Measurements from ENCODE around the gene ARTN.

The ARTN gene

DNA sequence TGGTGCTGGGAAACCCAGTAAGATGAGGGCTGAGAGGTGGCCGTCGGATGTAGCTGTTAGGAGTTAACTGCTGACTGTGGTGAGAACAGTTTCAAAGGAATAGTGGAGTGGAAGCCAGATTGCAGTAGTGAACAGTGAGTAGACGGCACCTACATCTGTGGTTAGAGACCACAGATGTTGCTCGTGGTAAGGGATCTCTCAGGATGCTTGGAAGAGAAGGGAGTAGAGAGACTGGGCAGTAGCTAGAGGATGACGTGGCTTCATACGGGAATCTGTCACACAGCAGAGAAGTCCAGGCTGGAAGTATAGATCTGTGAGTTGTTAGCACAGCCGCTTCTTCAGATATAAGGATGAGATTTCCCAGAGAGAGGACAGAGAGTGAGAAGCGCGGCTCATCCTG lies 7.8 kb upstream of the ARTN start:
- H3K27ac ChIP-seq = no peak overlapping the region
- TF ChIP-seq ZFX (IDR thresholded peaks at IDR 0.05) = no peak

DNA sequence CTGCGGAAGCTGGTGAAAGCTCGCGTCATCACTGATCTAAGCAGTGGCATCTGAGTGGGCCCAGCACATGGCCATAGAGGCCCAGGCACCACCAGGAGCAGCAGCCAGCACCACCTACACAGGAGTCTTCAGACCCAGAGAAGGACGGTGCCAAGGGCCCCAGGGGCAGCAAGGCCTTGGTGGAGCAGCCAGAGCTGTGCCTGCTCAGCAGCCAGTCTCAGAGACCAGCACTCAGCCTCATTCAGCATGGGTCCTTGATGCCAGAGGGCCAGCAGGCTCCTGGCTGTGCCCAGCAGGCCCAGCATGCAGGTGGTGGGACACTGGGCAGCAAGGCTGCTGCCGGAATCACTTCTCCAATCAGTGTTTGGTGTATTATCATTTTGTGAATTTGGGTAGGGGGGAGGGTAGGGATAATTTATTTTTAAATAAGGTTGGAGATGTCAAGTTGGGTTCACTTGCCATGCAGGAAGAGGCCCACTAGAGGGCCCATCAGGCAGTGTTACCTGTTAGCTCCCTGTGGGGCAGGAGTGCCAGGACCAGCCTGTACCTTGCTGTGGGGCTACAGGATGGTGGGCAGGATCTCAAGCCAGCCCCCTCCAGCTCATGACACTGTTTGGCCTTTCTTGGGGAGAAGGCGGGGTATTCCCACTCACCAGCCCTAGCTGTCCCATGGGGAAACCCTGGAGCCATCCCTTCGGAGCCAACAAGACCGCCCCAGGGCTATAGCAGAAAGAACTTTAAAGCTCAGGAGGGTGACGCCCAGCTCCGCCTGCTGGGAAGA lies 3.2 kb upstream of the ARTN start:
- no peak overlapping the region for H3K27ac ChIP-seq
- TF ChIP-seq, protein P1, sequence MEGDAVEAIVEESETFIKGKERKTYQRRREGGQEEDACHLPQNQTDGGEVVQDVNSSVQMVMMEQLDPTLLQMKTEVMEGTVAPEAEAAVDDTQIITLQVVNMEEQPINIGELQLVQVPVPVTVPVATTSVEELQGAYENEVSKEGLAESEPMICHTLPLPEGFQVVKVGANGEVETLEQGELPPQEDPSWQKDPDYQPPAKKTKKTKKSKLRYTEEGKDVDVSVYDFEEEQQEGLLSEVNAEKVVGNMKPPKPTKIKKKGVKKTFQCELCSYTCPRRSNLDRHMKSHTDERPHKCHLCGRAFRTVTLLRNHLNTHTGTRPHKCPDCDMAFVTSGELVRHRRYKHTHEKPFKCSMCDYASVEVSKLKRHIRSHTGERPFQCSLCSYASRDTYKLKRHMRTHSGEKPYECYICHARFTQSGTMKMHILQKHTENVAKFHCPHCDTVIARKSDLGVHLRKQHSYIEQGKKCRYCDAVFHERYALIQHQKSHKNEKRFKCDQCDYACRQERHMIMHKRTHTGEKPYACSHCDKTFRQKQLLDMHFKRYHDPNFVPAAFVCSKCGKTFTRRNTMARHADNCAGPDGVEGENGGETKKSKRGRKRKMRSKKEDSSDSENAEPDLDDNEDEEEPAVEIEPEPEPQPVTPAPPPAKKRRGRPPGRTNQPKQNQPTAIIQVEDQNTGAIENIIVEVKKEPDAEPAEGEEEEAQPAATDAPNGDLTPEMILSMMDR (conservative IDR thresholded peaks at IDR 0.05) = peak; percentile 77
- no peak for TF ChIP-seq ZFX (IDR thresholded peaks at IDR 0.05)

DNA sequence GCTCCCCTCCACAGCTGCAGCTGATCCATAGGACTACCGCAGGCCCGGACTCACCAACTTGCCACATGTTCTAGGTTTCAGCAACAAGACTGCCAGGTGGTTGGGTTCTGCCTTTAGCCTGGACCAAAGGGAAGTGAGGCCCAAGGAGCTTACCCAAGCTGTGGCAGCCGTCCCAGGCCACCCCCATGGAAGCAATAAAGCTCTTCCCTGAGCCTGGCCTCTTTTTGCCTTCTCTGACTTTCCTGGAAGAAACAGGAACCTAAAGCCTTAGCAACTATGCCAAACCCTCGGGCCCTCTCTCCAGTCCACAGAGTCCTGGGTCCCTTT lies 2.7 kb upstream of the ARTN start:
- TF ChIP-seq, protein P1 (conservative IDR thresholded peaks at IDR 0.05) = no peak
- no peak for TF ChIP-seq ZFX (IDR thresholded peaks at IDR 0.05)
- no peak overlapping the region for H3K27ac ChIP-seq

DNA sequence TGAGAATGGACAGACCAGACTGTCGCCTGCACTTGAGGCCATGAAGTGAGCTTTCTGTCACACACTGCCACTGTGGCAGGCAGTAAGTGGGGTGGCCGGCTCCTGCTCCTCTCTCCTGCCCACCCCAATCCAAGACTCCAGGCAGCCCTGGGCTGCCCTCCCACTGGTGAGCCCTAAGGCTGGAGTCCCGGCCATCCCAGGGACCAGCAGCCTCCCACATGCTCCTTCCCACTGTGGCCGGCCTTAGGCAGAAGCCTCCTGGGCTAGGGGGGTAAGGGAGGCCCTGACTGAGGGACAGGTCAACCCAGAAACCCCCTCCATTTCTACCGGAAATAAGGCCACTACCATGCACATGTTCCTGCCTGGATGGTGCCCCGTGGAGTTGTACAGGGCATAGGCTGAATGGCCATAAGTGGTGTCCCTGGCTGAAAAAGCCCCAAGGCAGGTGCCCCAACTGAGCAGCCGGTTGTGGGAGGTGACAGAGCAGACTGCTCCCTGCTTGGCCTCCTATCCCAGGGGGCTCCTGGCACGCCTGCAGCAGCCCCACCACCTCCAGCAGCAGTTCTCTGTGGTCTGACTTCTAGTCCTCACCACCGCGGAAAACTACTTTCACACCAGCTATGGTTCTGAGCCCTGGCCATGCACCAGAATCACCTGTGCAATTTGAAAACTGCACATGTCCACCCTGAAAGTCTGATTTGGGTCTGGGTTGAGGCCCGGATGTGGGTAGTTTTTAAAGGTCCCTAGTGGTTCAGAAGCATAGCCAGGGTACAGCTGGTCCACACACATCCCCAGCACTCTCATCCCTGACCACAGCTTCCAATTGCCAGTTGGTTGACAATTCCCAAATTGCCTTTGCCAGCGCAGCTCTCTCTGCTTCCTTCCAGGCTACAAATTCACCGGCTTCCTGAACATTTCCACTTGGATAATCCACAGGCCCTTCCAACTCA lies 1.6 kb upstream of the ARTN start:
- H3K27ac ChIP-seq = no peak overlapping the region

DNA sequence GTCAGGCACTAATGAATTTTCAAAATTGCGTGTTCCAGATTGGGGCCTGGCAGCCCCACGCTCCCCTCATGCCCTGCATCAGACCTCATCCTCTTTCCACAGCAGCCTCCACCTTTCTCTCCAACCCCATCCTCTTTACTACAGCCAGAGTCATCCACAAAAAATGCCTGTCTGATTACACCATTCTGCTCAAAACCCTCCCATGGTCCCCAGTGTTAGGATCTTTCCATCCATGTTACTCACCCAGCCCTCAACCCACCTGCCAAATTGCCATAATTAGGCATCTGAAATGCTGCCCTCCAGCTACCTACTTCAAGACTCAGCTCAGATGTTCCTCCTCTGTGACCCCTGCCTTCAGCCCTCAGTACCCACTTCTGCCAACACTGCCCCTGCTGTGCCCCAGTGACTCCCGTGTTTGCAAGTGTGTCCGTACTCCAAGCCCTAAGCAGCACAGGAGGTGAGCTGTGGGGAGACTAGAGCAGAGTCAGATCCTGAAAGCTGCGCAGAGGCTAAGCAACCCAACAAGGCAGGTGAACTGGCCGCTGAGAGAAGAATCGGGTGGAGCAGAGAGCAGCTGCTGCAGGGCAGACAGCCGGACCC lies 715 bp upstream of the ARTN start:
- H3K27ac ChIP-seq = no peak overlapping the region
- no peak for TF ChIP-seq ZFX (IDR thresholded peaks at IDR 0.05)
- TF ChIP-seq, protein P1 (conservative IDR thresholded peaks at IDR 0.05) = no peak

More for the DNA sequence above, 1.6 kb upstream of the ARTN start:
- TF ChIP-seq, protein P1 (conservative IDR thresholded peaks at IDR 0.05) = no peak
- TF ChIP-seq ZFX (IDR thresholded peaks at IDR 0.05) = no peak

DNA sequence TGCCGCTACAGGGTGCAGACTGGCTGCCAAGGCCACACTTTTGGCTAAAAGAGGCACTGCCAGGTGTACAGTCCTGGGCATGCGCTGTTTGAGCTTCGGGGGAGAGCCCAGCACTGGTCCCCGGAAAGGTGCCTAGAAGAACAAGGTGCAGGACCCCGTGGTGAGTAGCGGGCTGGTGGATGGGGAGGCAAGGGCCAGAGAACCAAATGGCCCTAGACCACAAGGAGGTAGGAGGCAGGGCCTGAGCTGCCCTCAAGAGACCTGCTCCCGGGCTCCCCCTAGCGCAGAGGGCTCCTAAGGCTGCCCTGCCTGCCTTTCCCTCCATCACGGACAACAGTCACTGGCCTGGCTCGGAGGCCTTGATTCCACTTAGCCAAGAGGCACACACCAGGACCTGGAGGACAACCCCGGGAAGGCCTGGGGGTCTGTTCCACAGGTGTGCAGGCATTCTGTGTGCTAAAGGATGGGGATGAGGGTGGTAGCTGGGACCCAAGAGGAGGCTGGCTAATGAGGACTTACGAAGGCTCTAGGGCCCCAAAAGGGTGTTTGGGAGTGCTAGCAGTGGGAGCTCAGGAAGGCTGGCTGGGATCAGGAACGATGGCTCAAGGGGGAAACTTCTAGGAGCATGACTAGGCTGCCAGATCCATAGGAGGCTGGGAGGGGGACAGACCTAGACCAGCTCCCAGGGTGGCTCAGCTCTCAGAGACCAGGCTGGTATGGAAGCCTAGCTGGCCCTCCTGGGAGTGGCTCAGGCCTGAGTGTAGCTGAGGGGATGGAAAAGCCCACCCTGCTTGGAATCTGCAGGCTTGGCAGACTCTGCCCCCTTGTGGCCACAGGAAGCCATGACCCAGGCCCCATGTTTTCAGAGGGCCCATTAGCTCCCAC lies 742 bp downstream of the ARTN start:
- TF ChIP-seq, protein P1 (conservative IDR thresholded peaks at IDR 0.05) = peak; percentile 91
- TF ChIP-seq ZFX (IDR thresholded peaks at IDR 0.05) = no peak
- H3K27ac ChIP-seq = peak overlapping the region; percentile 93

DNA sequence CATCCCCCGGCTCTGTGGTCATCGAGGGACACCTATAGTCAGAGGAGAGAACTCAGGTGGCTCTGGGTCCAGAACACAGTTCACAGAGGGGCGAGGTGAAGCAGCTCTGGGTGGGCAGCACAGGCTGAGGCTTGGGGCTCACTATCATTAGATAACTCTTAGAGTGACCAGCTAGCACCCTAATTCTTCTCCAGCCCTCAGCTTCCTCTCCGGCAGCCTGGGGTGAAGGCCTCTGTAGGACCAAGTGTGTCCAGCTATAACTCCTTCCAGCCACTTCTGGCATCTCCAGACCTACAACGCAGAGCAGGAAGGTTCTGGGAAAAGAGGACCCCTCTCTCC lies 1.4 kb downstream of the ARTN start:
- peak overlapping the region; percentile 93 for H3K27ac ChIP-seq

More for the DNA sequence above, 1.4 kb downstream of the ARTN start:
- TF ChIP-seq, protein P1 (conservative IDR thresholded peaks at IDR 0.05) = peak; percentile 57
- TF ChIP-seq ZFX (IDR thresholded peaks at IDR 0.05) = no peak
